Endothelial cell of umbilical vein (primary cell): ENCODE data around the gene MLPH. TPM values are rescaled to one million over a fixed set of nuclear protein-coding genes. Genes with fewer than 3 reads are reported as not detected.

Experiments
- BruUV-seq: library from RNA; stranded (reverse); fragments of 400-500 nt; replicated peaks from 2 replicates; lab custom pipeline; 2021; lab: Mats Ljungman, UMichigan
- CTCF ChIA-PET: fragments of 300-600, 350-600 bp; sonication (Branson Sonifier 250); formaldehyde crosslinking; loops from one replicate; lab custom pipeline; 2021; ENCODE audit warnings: antibody characterized with exemption, inconsistent platforms; lab: Charles Lee
- POLR2A ChIA-PET: fragments of 300-600, 350-600 bp; sonication (Branson Sonifier 250); formaldehyde crosslinking; loops from one replicate; lab custom pipeline; 2021; ENCODE audit warnings: antibody characterized with exemption, inconsistent platforms; lab: Charles Lee
- DNase-seq: peaks from one replicate; pipeline ENCODE4 v3.0.0-alpha.2; 2011; ENCODE audit warnings: low read depth, low spot score
- FAIRE-seq: peaks from 2 replicates; lab custom pipeline; 2011; peaks lifted over from hg19 to GRCh38; lab: Jason Lieb, UNC
- H2AFZ ChIP-seq: 2 replicates; pipeline ENCODE4 v1.6.0; 2012; ENCODE audit warnings: low read depth, low read length, control low read depth, inconsistent platforms
- H3K27ac ChIP-seq: 2 replicates; pipeline ENCODE4 v1.5.1; 2011; ENCODE audit warnings: low read depth, mild to moderate bottlenecking, control low read depth, low read length, moderate library complexity; ENCODE audit not compliant: insufficient read depth
- H3K27me3 ChIP-seq, 2 experiments: 2 replicates each; pipeline versions ENCODE4 v1.6.0 to v1.6.1; 2011; ENCODE audit warnings: low read length in 2 of 2, mixed read lengths in 1 of 2; ENCODE audit not compliant: control insufficient read depth in 2 of 2, insufficient read depth in 2 of 2
- H3K36me3 ChIP-seq, 2 experiments: 2 replicates in 1 of 2; 3 replicates in 1 of 2; pipeline ENCODE4 v1.5.1; 2011; ENCODE audit warnings: low read length in 2 of 2, mild to moderate bottlenecking in 1 of 2, moderate library complexity in 1 of 2; ENCODE audit not compliant: control insufficient read depth in 2 of 2, insufficient read depth in 2 of 2; ENCODE audit errors: extremely low read depth in 1 of 2
- H3K4me1 ChIP-seq: 3 replicates; pipeline ENCODE4 v1.5.1; 2011; ENCODE audit warnings: mild to moderate bottlenecking, low read length; ENCODE audit not compliant: control insufficient read depth, insufficient read depth; ENCODE audit errors: extremely low read depth
- H3K4me2 ChIP-seq: 2 replicates; pipeline ENCODE4 v1.6.1; 2011; ENCODE audit warnings: low read length, control low read depth, mixed read lengths; ENCODE audit not compliant: insufficient read depth
- H3K4me3 ChIP-seq, 3 experiments: fragments of 200-600 bp in 1 of 3; sonication (generic), shearing (Covaris generic) in 1 of 3; replicated peaks in 1 of 3; 2 replicates each; pipeline ENCODE4 v1.5.1; 2011 to 2016; ENCODE audit warnings: control low read depth in 3 of 3, low read length in 3 of 3, mild to moderate bottlenecking in 2 of 3, inconsistent platforms in 1 of 3, low read depth in 1 of 3, moderate library complexity in 1 of 3; ENCODE audit not compliant: insufficient read depth in 1 of 3
- H3K79me2 ChIP-seq: 2 replicates; pipeline ENCODE4 v1.6.0; 2012; ENCODE audit warnings: low read length, inconsistent platforms; ENCODE audit not compliant: control insufficient read depth, insufficient read depth
- H3K9ac ChIP-seq: replicated peaks from 2 replicates; pipeline ENCODE3; 2011; ENCODE audit warnings: low read length, control low read depth; ENCODE audit not compliant: insufficient read depth; ENCODE audit errors: extremely low read depth
- H3K9me1 ChIP-seq: replicated peaks from 3 replicates; pipeline ENCODE4 v1.6.0; 2011; ENCODE audit warnings: mild to moderate bottlenecking, low read length; ENCODE audit not compliant: control insufficient read depth, insufficient read depth; ENCODE audit errors: extremely low read depth
- H3K9me3 ChIP-seq: replicated peaks from 2 replicates; pipeline ENCODE4 v1.5.1; 2012; ENCODE audit warnings: low read length, inconsistent platforms; ENCODE audit not compliant: control insufficient read depth, insufficient read depth
- H4K20me1 ChIP-seq: replicated peaks from 2 replicates; pipeline ENCODE3; 2011; ENCODE audit warnings: mild to moderate bottlenecking, low read length; ENCODE audit not compliant: control insufficient read depth, insufficient read depth; ENCODE audit errors: extremely low read depth
- JUN ChIP-seq: IDR thresholded peaks from 2 replicates; pipeline ENCODE4 v1.6.1; 2011; ENCODE audit warnings: borderline replicate concordance, low read depth; ENCODE audit not compliant: insufficient read length, insufficient read depth
- dilution Hi-C: fragments of 300-500 bp; cut with MboI; formaldehyde crosslinking; loops from one replicate; pipeline ENCODE4 v1.15.0; 2019; ENCODE audit warnings: low sequenced_read_pairs; ENCODE audit not compliant: extremely low pct_ligation_motif_present
- intact Hi-C: fragments of 100-400 bp; cut with micrococcal nuclease; formaldehyde crosslinking; loops from one replicate; pipeline ENCODE4 v1.10.0; 2022
- polyA plus RNA-seq, 4 experiments: library from polyadenylated mRNA; depleted of rRNA in 3 of 4; stranded (reverse) in 3 of 4; unstranded in 1 of 4; fragments of >200 nt; gene quantifications; 2 replicates each; pipeline versions ENCODE4 v1.2.1 to v1.2.3, GENCODE V29; 2011 to 2012; ENCODE audit warnings: missing spikeins in 1 of 4
- total RNA-seq: library from RNA; stranded (reverse); gene quantifications from 2 replicates; pipeline ENCODE4 v1.2.3, GENCODE V29; 2021

MLPH gene
- total and polyA plus RNA-seq, 2 donors (not counting 3 experiments of a cell fraction or from before 2014, with no cell fraction given), result not detected

- no peaks in the 10 kb centered on the region for H3K36me3 ChIP-seq
- no peak overlapping the region for H3K27ac ChIP-seq
- intact Hi-C loops, result no loop called here
- no TSS peak for BruUV-seq
- H3K9me1 ChIP-seq, result no peaks in the 10 kb centered on the region
- FAIRE-seq (no peak), DNase-seq (no peak)
- no peak overlapping the region for H3K9ac ChIP-seq
- no peak for TF ChIP-seq JUN
- H3K79me2 ChIP-seq, result no peaks in the 10 kb centered on the region
- H3K27me3 ChIP-seq, result no peaks in the 10 kb centered on the region
- ChIA-PET POLR2A (no interaction called here), CTCF (interaction anchor here (1.3 to 1.9 kb wide), 4 partner anchors 10 to 37 kb away, joined by 3 to 9 read pairs (median 6); no protein-coding TSS in a partner anchor)
- dilution Hi-C loops, result no loop called here
- no peaks in the 10 kb centered on the region for H4K20me1 ChIP-seq
- H3K4me2 ChIP-seq, result no peak overlapping the region
- H3K9me3 ChIP-seq, result no peaks in the 10 kb centered on the region
- no peak overlapping the region for H2AFZ ChIP-seq
- H3K4me1 ChIP-seq, result no peaks in the 10 kb centered on the region
- H3K4me3 ChIP-seq, result no peak overlapping the region
Measured at GRCh38 chr2:237549643-237550415, 62.8 kb downstream of the MLPH start.

DNA sequence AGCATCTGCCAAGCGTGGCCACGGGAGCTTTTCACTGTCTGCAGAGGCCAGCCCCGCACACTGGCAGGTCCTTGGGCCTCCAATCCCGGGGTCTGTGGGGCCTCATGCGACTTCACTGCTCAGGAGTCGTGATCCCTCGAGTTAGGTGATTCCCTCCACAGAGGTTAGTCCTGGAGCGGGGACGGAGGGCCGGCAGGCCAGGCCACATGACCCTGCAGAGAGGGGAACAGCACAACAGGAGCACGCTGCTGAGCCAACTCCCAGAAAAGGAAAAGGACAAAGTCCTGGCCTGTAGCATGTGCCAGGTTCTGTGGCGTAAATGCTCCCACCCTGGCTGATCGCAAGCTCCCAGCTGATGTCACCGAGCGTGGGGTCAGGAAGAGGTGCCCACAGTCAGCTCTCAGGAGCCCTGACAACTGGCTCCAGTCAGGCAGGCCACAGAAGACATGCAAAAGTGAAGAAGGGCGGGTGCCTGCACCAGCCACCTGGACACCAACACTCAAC is 64.1 kb downstream of the MLPH start:
- dilution Hi-C loops (no loop called here), intact Hi-C loops (no loop called here)
- H3K4me2 ChIP-seq, result no peak overlapping the region
- BruUV-seq, result no TSS peak
- ChIA-PET CTCF (interaction anchor here (1.3 to 1.7 kb wide), 2 partner anchors 12 to 130 kb away, joined by 3 to 4 read pairs; no protein-coding TSS in a partner anchor), POLR2A (no interaction called here)
- H3K9me1 ChIP-seq, result no peaks in the 10 kb centered on the region
- no peak overlapping the region for H2AFZ ChIP-seq
- no peak for DNase-seq
- H3K36me3 ChIP-seq, result no peaks in the 10 kb centered on the region
- TF ChIP-seq JUN, result no peak
- H4K20me1 ChIP-seq, result no peaks in the 10 kb centered on the region
- H3K4me3 ChIP-seq, result no peak overlapping the region
- FAIRE-seq, result no peak
- H3K9ac ChIP-seq, result no peak overlapping the region
- H3K27ac ChIP-seq, result no peak overlapping the region
- no peaks in the 10 kb centered on the region for H3K9me3 ChIP-seq
- no peaks in the 10 kb centered on the region for H3K4me1 ChIP-seq
- H3K79me2 ChIP-seq, result no peaks in the 10 kb centered on the region
- H3K27me3 ChIP-seq, result peaks cover 0 to 2% of the 10 kb centered on the region in 2 experiments
